Fibroblast of skin of abdomen (primary cell): ENCODE results near the gene SESN1.

Experiments
- DNase-seq: peaks from one replicate; pipeline ENCODE4 v3.0.0-alpha.2; 2013

Gene SESN1

GRCh38 chr6:109025639-109026038 is 69.0 kb downstream of the SESN1 start:
- DNase-seq: no peak

GRCh38 chr6:109024784-109025183 is 69.9 kb downstream of the SESN1 start:
- DNase-seq: no peak

- peak; percentile 15 for DNase-seq
Observed at GRCh38 chr6:109024368-109024767, 70.3 kb downstream of the SESN1 start.

- DNase-seq: no peak
Observed at GRCh38 chr6:109023356-109023925, 71.2 kb downstream of the SESN1 start.

- DNase-seq: no peak
Observed at GRCh38 chr6:109021870-109022269, 72.8 kb downstream of the SESN1 start.

- no peak for DNase-seq
Observed at GRCh38 chr6:109019911-109020310, 74.7 kb downstream of the SESN1 start.

GRCh38 chr6:109015176-109015575 is 79.5 kb downstream of the SESN1 start:
- no peak for DNase-seq

GRCh38 chr6:109014606-109015005 is 80.0 kb downstream of the SESN1 start:
- DNase-seq: no peak

- no peak for DNase-seq
Observed at GRCh38 chr6:109013656-109014305, 80.9 kb downstream of the SESN1 start.

GRCh38 chr6:109010705-109011102 is 83.9 kb downstream of the SESN1 start:
- no peak for DNase-seq

GRCh38 chr6:109009962-109010704 is 84.5 kb downstream of the SESN1 start:
- DNase-seq: no peak

GRCh38 chr6:109009236-109009961 is 85.2 kb downstream of the SESN1 start:
- peak; percentile 84 for DNase-seq

GRCh38 chr6:109008537-109009235 is 86.0 kb downstream of the SESN1 start:
- DNase-seq: peak; percentile 8

GRCh38 chr6:109008054-109008453 is 86.6 kb downstream of the SESN1 start:
- no peak for DNase-seq

- DNase-seq: no peak
Observed at GRCh38 chr6:109007521-109007920, 87.1 kb downstream of the SESN1 start.

GRCh38 chr6:109006818-109007217 is 87.8 kb downstream of the SESN1 start:
- no peak for DNase-seq

- DNase-seq: no peak
Observed at GRCh38 chr6:109002882-109003281, 91.8 kb downstream of the SESN1 start.

- DNase-seq: no peak
Observed at GRCh38 chr6:109002051-109002697, 92.5 kb downstream of the SESN1 start.

- no peak for DNase-seq
Observed at GRCh38 chr6:109001291-109001894, 93.3 kb downstream of the SESN1 start.

- no peak for DNase-seq
Observed at GRCh38 chr6:109000289-109000688, 94.4 kb downstream of the SESN1 start.

- DNase-seq: no peak
Observed at GRCh38 chr6:108999428-108999827, 95.2 kb downstream of the SESN1 start.

- DNase-seq: no peak
Observed at GRCh38 chr6:108998485-108998884, 96.2 kb downstream of the SESN1 start.
